ENCODE results near the gene KIF3B.
A peak's percentile ranks its signal among the peaks of the same experiment; 100 is the strongest.
"Not testable (repeated sequence)": the region's sequence is repeated elsewhere in the genome, so short reads cannot be mapped to it uniquely, and the experiment has no call there.

The KIF3B gene

GRCh38 chr20:32355907-32356621, 78.6 kb downstream of the KIF3B start:
- not testable (repeated sequence) for DNase-seq (ENCODE audit: low read depth in 3 of 3)

DNA sequence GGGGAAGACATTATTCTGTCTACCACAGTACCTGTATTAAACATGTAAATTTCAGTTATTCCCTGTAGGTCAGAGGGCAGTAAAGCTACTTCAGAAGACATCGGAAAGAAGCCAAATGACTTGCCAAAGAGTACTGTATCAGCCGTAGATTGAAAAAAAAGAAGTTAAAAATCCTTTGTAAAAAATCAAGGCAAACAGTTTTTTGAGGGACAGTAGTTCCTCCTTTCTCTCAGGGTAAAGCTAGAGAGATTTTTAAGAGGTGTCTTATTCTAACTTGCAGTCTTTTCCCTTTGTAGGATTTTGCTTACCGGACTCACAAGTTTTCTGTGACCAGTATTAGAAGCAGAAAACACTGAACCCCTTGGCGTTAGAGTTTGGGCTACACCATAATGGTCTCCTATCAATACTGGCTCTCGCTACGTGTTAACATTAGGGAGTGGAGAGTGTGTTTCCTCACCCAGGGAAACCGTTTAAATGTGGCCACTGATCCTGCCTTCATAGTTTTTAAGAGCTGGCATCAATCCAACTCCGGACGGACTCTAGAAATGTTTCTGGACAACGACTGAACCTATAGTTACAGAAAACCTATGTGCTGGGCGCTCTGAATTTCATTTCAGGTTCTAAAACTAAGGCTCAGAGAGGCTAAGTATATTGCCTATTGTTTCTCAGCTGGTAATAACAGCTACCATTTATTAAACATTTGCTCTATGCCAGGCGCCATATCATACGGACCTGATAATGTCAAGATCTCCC, 79.3 kb downstream of the KIF3B start:
- no peak for DNase-seq (ENCODE audit: low read depth in 3 of 3)

GRCh38 chr20:32357375-32357868, 80.0 kb downstream of the KIF3B start:
- DNase-seq (ENCODE audit: low read depth in 3 of 3), result no peak

- peak; percentile 90 to 96 (median 92) for DNase-seq (ENCODE audit: low read depth in 3 of 3)
These were observed 80.6 kb downstream of the KIF3B start, which contains the start of gene ASXL1 for GRCh38 chr20:32357869-32358631. TSS of gene ASXL1 (plus strand) at chr20:32358331. CDS start at chr20:32358776, 445 bp downstream.

DNA sequence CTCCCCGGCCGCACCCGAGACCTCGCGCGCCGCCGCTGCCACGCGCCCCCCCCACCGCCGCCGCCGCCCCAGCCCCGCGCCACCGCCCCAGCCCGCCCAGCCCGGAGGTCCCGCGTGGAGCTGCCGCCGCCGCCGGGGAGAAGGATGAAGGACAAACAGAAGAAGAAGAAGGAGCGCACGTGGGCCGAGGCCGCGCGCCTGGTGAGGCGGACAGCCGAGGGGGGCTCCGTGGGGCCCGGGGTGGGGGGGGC, 81.1 kb downstream of the KIF3B start:
- DNase-seq (ENCODE audit: low read depth in 3 of 3), result no peak

GRCh38 chr20:32358883-32359632, 81.6 kb downstream of the KIF3B start:
- DNase-seq (ENCODE audit: low read depth in 3 of 3), result peak; percentile 59 to 77 (median 65)

DNA sequence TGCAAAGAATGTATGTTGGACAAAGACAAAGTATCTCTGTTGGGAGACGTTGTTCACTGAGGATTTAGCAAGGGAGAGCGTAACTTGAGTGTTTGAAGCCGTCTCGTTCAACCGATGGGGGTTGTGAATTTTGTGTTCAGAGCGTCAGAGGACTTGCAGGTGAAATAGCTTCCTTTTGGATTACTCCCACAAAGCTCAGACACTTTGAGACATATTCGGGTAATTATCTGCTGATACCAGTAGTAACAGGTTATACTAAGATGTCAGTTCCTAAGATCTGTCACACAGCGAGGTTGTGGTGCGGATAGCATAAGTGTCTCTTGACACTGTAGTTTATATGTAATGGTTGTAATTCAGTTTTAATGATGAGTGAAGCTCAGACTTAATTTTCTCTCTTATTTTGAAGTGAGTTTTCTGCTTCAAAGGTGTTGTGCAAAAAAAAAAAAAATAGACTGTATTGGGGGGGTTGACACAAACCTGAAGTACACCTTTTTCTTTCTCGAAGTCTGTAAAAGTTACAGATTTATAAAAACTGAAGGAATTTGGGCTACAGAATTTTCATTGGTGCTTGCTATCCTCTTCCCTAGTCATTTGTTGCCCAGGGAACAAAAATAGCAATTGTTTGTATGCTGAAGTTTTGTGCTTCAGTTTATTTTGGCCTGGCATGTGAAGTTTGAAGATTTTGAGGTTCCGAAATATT, 82.3 kb downstream of the KIF3B start:
- DNase-seq (ENCODE audit: low read depth in 3 of 3), result no peak

GRCh38 chr20:32360333-32360634, 82.8 kb downstream of the KIF3B start:
- DNase-seq (ENCODE audit: low read depth in 3 of 3), result no peak

- no peak for DNase-seq (ENCODE audit: low read depth in 3 of 3)
These were observed 85.5 kb downstream of the KIF3B start for GRCh38 chr20:32362901-32363364.

DNA sequence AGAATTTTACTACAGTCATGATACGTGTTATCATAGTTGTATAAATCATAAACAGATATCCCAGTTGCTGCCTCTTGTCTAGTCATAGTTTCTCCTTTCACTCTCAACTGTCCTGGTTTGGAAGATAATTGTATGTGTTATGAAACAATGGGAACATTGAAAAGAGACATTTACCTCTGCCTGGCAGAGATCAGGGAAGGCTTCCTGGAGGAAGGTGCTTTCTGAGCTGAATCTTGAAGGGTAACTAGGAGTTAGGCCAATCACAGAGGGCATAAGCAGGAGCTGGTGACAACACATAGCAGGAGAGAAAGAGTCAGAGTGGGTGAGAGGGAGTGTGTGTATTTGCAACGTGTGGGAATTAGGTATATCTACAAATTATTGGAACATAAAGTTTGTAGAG, 86.0 kb downstream of the KIF3B start:
- no peak for DNase-seq (ENCODE audit: low read depth in 3 of 3)

- no peak for DNase-seq (ENCODE audit: low read depth in 3 of 3)
These were observed 87.2 kb downstream of the KIF3B start for GRCh38 chr20:32364554-32365208.

- no peak for DNase-seq (ENCODE audit: low read depth in 3 of 3)
These were observed 88.1 kb downstream of the KIF3B start for GRCh38 chr20:32365564-32365963.

GRCh38 chr20:32366380-32366779, 88.9 kb downstream of the KIF3B start:
- no peak for DNase-seq (ENCODE audit: low read depth in 3 of 3)

DNA sequence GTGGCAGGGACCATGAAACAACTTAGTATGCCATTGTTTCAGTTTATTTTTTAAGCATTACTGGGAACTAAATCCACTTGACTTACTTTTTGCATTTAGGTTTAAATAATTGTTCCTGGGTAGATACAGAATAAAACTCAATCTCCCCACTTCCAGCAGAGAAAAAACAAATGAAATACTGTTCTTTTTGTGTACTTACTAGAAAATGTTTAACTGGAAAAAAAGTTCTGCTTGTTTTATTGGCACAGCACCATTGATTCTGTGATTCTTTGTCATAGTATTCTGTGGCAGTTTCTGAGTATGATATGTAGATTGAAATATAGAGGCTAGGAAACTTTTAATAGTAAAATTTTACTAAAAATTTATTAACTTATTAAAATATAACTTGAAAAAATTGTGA, 90.9 kb downstream of the KIF3B start:
- no peak for DNase-seq (ENCODE audit: low read depth in 3 of 3)

DNA sequence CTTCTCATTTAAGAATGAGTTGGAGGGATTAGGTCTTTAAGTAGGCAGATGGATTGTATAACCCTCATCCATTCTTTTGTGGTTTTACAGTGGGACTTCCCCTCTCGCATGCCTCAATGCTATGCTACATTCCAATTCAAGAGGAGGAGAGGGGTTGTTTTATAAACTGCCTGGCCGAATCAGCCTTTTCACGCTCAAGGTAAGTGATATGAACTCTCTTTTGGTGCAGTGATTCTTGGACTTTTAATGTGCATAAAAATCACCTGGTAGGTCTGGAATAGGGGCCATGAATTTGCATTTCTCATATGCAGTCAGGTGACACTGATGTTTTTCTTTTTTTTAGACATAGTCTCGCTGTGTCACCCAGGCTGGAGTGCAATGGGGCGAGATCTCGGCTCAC, 91.5 kb downstream of the KIF3B start:
- DNase-seq (ENCODE audit: low read depth in 3 of 3), result no peak

DNA sequence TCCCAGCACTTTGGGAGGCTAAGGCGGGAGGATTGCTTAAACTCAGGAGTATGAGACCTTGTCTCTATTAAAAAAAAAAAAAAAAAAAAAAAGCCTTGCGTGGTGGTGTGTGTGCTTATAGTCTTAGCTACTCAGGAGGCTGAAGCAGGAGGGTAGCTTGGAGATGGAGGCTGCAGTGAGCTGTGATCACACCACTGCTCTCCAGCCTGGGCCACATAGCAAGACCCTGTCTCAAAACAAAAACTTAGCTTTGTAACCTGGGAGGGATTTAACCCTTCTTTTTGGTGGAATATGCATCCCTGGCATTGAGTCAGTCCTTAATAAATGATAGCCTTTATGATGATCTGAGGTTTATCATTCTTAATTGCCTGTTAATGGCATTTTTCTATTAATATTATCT, 93.4 kb downstream of the KIF3B start:
- no peak for DNase-seq (ENCODE audit: low read depth in 3 of 3)

DNA sequence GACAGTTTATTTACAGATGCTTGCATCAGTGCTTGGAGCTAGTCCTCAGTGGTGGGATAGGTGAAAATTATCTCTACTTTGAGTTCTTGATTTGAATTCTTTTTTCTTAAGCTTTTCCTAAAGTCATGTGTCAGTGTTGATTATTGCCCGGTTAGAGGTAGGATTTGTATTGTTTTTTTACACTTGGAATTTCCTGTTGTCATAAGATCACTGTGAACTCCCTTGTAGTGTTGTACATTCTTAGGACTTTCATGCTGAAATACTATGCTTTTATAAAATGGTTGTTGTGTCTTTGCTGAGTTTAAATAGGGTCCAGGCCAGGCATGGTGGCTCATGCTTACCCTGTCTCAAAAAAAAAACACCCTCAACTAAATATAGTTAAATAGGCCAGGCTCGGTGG, 101.0 kb downstream of the KIF3B start:
- DNase-seq (ENCODE audit: low read depth in 3 of 3), result no peak

- DNase-seq (ENCODE audit: low read depth in 3 of 3), result not testable (repeated sequence)
These were observed 102.6 kb downstream of the KIF3B start for GRCh38 chr20:32380037-32380436.

GRCh38 chr20:32380745-32381144, 103.3 kb downstream of the KIF3B start:
- no peak for DNase-seq (ENCODE audit: low read depth in 3 of 3)

GRCh38 chr20:32382102-32382950, 104.9 kb downstream of the KIF3B start:
- DNase-seq (ENCODE audit: low read depth in 3 of 3), result no peak
